Stimulated activated naive B cell treated with anti-CD40 and anti-IgM and Interleukin-4, amounts not matched to agents 10 μg/mL and 1 μg/mL and 100 μg/mL, for 72 hours (primary cell): ENCODE data around the gene CPE.

Source experiments
- ATAC-seq, 2 donors: fragments of 150-1000 bp; cut with Tn5 transposase; replicated peaks; 2 replicates each; pipeline ENCODE4 v1.10.0; 2021; ENCODE audit warnings: moderate library complexity in 1 of 2
- DNase-seq: peaks from one replicate; pipeline ENCODE4 v3.0.0; 2021
- H3K27ac Mint-ChIP-seq: one replicate; pipeline ENCODE4 v1.8.0; 2022; ENCODE audit warnings: mild to moderate bottlenecking, mixed read lengths
- H3K27me3 Mint-ChIP-seq, 2 donors: one replicate each; pipeline ENCODE4 v1.8.0; 2022; ENCODE audit warnings: mixed read lengths in 2 of 2
- H3K36me3 Mint-ChIP-seq, 2 donors: one replicate each; pipeline ENCODE4 v1.8.0; 2022; ENCODE audit warnings: mixed read lengths in 2 of 2, mild to moderate bottlenecking in 1 of 2
- H3K4me1 Mint-ChIP-seq, 2 donors: one replicate each; pipeline ENCODE4 v1.8.0; 2022; ENCODE audit warnings: mixed read lengths in 2 of 2, mild to moderate bottlenecking in 1 of 2
- H3K4me3 Mint-ChIP-seq, 2 donors: one replicate each; pipeline ENCODE4 v1.8.0; 2022; ENCODE audit warnings: mild to moderate bottlenecking in 2 of 2, mixed read lengths in 2 of 2, moderate library complexity in 1 of 2
- H3K9me3 Mint-ChIP-seq, 2 donors: one replicate each; pipeline ENCODE4 v1.8.0; 2022; ENCODE audit warnings: mixed read lengths in 2 of 2, mild to moderate bottlenecking in 1 of 2

CPE gene

DNA sequence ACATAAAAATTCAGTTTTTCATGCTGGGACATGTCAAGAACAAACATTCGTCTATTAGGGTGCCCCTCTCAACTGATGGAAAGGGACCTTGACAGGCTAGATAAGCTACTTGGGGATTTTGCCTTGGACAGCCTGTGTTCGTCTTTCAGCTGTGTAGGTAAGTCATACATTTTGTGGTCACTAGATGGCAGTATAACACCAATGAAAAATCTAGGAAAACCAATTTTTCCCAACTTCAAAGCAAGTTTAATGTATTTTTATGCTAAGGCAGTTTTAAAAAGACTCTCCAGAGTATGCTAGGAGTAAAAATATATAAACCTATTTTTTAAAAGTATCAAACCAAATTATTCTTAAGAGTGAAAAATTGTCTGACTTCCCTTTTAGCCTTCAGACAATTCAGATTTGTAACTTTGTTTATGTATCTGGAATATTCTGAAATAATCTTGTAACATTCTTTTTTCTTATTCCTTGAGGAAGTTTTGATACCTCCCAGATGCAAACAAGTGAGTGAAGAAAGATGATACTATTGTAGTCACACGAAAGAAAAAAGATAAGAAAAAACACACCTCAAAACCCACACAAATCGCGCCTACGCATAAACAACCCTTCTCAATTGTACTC, 158.3 kb downstream of the CPE start:
- H3K27me3 Mint-ChIP-seq, result peaks cover 4 to 5% of the 10 kb centered on the region in 2 donors

DNA sequence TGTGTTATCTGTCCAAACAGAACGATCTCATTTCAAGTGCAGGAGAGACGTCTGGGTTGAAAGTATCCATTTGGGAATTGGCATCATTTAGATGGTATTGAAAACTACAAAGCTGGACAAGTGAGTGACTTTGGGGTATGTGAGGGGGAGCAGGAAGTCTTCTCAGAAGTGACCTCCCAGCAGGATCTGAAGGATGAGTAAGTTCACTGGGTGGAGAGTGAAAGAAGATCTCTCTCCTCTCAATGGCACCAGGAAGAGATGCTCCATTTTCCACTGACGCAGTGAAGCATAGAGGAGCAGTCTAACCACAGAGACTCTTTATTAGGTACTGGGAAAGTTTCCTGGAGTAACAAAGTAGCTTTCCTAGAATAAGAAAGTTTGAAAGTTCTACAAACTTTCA, 161.0 kb downstream of the CPE start:
- DNase-seq (no peak), ATAC-seq (peak in 1 of 2 donors; percentile 25)
- Mint-ChIP-seq H3K36me3 (no peaks in the 10 kb centered on the region), H3K9me3 (no peaks in the 10 kb centered on the region), H3K4me3 (no peak overlapping the region), H3K27me3 (peaks cover 4 to 5% of the 10 kb centered on the region in 2 donors), H3K27ac (no peak overlapping the region), H3K4me1 (no peaks in the 10 kb centered on the region)

More for the DNA sequence above, 158.3 kb downstream of the CPE start:
- Mint-ChIP-seq H3K27ac (no peak overlapping the region), H3K4me1 (no peaks in the 10 kb centered on the region), H3K36me3 (no peaks in the 10 kb centered on the region), H3K4me3 (no peak overlapping the region), H3K9me3 (no peaks in the 10 kb centered on the region)
- DNase-seq (no peak), ATAC-seq (peak; percentile 43 to 58)

GRCh38 chr4:165540206-165540830, 161.5 kb downstream of the CPE start:
- no peaks in the 10 kb centered on the region for H3K9me3 Mint-ChIP-seq

DNA sequence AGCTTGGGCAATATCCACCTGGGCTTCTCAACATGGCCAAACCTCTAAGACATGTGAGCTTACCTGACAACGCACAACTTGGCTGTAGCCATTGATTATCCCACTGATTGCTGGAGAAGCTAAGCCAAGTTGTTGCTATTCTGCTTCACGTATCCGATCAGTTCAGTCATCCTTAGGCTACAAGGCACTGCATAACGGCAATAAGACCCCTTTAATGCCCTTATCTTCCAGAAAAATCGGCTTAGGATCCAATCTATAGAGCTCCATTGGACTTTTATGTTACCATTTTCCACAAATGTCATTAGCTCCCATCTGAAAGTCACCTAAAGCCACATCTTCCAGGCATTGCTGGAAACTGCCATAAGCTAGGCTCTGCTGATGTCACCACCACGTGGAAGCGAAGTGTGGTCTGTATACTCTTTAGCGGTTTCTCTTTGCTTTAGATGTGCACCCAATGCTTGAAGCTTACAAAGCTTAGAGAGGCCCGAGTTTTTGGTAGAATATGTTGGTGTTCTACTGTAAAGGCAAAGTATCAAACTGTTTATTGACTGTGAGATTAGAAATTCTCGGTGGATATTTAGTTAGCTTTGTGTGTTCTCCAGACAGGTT, 163.1 kb downstream of the CPE start:
- no peak overlapping the region for H3K27ac Mint-ChIP-seq
- peaks cover 4 to 5% of the 10 kb centered on the region in 2 donors for H3K27me3 Mint-ChIP-seq
- H3K4me3 Mint-ChIP-seq, result no peak overlapping the region
- H3K9me3 Mint-ChIP-seq, result no peaks in the 10 kb centered on the region
- DNase-seq (no peak), ATAC-seq (no peak)
- H3K4me1 Mint-ChIP-seq, result no peaks in the 10 kb centered on the region
- H3K36me3 Mint-ChIP-seq, result no peaks in the 10 kb centered on the region

More at GRCh38 chr4:165540206-165540830, 161.5 kb downstream of the CPE start:
- no peaks in the 10 kb centered on the region for H3K36me3 Mint-ChIP-seq
- peaks cover 4 to 5% of the 10 kb centered on the region in 2 donors for H3K27me3 Mint-ChIP-seq
- ATAC-seq (peak in 1 of 2 donors; percentile 21), DNase-seq (no peak)
- H3K27ac Mint-ChIP-seq, result no peak overlapping the region
- no peaks in the 10 kb centered on the region for H3K4me1 Mint-ChIP-seq
- H3K4me3 Mint-ChIP-seq, result no peak overlapping the region

GRCh38 chr4:165542476-165542875, 163.7 kb downstream of the CPE start:
- H3K27ac Mint-ChIP-seq, result no peak overlapping the region
- ATAC-seq, result no peak
- no peaks in the 10 kb centered on the region for H3K9me3 Mint-ChIP-seq
- peaks cover 3 to 4% of the 10 kb centered on the region in 2 donors for H3K27me3 Mint-ChIP-seq
- H3K36me3 Mint-ChIP-seq, result no peaks in the 10 kb centered on the region
- H3K4me1 Mint-ChIP-seq, result peaks cover 0 to under 1% of the 10 kb centered on the region in 2 donors
- no peak for DNase-seq
- H3K4me3 Mint-ChIP-seq, result no peak overlapping the region
